GM18909 (cell line): Measurements from ENCODE around the gene ZNF138.
"Not testable (repeated sequence)": the region's sequence is repeated elsewhere in the genome, so short reads cannot be mapped to it uniquely, and the experiment has no call there.

Experiments
- ATAC-seq: cut with Tn5 transposase; IDR thresholded peaks from one replicate; pipeline ENCODE4 v1.9.1; 2021; ENCODE audit warnings: mild to moderate bottlenecking; ENCODE audit not compliant: unreplicated experiment, poor library complexity

ZNF138 gene

DNA sequence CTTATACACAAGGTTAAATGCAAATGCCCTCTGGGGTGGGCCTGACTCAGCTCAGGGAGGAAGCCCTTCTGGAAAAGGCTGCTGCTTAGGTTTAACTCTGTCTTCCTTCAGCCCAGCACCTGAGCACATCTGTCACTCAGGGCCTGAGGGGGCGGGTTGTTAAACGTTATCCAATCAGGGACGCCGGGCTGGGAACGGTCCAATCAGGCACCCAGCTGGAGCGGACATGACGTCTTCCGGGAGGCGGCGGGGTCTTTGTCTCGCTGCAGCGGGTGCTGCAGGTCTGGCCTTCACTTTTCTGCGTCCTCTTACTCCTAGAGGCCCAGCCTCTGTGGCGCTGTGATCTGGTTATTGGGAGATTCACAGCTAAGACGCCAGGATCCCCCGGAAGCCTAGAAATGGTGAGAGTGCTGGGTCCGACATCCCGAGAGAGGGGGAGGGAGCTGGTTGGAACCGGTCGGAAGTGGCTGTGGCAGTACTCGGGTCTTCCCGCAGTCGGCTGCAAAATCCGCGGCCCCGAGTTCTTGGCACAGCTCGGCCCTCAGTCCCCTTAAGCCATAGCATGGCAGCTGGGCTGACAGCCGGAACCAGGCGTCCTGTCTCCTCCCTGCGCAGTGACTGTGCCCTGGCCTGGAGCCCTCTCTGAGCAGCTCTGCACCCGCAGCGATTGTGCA, at the start of gene ZNF138:
Gene ZNF138 (plus strand): TSS at position 258 of the 674 bp plus-strand sequence. CDS start 141 bp downstream, at position 399.
- ATAC-seq = peak; percentile 100

DNA sequence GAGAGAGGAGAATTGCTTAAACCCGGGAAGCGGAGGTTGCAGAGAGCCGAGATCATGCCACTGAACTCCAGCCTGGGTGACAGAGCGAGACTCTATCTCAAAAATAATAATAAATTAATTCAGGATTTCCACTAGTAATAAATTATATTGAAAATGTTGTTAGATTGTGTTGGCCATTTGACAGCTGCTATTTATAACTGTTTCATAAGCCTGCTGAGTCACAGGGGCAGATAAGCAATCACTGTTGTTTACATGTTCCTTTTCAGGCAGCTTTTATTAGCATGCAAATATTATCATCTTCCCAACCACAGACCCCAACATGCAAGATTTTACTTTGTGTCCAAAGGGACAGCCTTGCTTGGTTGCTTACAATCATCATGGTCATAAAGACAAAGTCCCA, 49.5 kb upstream of the ZNF138 start:
- ATAC-seq = no peak

- no peak for ATAC-seq
Measured at GRCh38 chr7:64747802-64748201, 46.4 kb upstream of the ZNF138 start.

GRCh38 chr7:64753032-64753431, 41.2 kb upstream of the ZNF138 start:
- no peak for ATAC-seq

DNA sequence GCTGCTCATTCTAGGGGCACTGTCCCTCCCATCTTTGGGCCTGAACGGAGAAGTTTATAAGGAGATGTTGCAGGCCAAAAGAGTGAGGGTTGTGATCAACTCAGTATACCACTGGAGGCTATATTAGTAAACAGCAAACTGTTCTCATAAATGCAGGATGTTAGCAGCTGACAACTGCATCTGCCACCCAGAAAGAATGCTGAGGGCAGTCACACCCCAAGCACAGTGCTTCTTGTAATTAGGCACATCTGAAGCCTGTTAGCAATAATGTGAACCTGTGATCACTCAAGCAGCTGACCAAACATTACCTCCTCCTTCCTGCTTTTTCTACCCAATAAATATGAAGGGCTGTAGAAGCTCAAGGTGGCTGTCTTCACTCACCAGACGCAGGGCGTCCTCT, 38.4 kb upstream of the ZNF138 start:
- no peak for ATAC-seq

- no peak for ATAC-seq
Measured at GRCh38 chr7:64758151-64758550, 36.1 kb upstream of the ZNF138 start.

- ATAC-seq = no peak
Measured at GRCh38 chr7:64768824-64769223, 25.4 kb upstream of the ZNF138 start.

DNA sequence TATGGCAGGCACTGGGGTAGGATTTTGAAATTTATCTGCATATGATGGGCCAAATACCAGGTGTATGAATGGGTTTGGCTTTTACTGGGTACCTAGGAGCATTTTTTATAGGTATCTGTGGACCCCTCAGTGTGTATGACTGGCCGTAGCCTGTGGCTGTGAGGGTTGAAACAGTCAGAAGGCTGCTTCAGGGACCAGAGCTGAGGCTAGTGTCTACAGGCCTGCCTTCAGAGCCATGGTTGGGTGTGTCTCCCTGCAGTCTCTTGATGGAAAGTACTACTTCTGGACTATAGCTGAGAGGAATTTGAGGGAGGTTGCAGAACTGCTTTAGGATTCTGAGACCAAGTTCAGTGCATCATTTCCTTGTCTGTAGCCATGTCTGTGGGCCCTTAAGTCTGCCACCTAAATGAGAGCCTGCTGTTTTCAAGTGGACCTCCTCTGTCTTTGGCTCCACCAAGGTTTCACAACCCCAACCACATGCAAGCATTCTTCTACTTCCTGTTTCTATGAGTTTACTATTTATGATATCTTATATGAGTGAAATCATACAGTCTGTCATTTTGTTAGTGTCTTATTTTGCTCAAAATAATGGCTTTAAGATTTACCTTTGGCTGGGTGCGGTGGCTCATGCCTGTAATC, 19.9 kb upstream of the ZNF138 start:
- ATAC-seq = no peak

GRCh38 chr7:64775289-64775688, 18.9 kb upstream of the ZNF138 start:
- no peak for ATAC-seq

GRCh38 chr7:64784842-64785241, 9.4 kb upstream of the ZNF138 start:
- not testable (repeated sequence) for ATAC-seq

DNA sequence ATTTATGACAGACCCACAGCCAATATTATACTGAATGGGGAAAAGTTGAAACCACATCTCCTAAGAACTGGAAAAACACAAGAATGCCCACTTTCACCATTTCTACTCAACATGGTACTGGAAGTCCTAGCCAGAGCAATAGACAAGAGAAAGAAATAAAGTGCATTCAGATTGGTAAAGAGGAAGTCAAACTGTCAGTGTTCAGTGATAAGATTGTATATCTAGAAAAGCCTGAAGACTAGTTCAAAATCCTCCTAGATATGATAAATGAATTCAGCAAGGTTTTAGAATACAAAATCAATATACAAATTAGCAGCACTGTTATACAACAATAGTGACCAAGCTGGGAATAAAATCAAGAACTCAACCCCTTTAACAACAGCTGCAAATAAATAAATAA, 6.9 kb upstream of the ZNF138 start:
- no peak for ATAC-seq

- not testable (repeated sequence) for ATAC-seq
Measured at GRCh38 chr7:64789241-64789640, 5.0 kb upstream of the ZNF138 start.

DNA sequence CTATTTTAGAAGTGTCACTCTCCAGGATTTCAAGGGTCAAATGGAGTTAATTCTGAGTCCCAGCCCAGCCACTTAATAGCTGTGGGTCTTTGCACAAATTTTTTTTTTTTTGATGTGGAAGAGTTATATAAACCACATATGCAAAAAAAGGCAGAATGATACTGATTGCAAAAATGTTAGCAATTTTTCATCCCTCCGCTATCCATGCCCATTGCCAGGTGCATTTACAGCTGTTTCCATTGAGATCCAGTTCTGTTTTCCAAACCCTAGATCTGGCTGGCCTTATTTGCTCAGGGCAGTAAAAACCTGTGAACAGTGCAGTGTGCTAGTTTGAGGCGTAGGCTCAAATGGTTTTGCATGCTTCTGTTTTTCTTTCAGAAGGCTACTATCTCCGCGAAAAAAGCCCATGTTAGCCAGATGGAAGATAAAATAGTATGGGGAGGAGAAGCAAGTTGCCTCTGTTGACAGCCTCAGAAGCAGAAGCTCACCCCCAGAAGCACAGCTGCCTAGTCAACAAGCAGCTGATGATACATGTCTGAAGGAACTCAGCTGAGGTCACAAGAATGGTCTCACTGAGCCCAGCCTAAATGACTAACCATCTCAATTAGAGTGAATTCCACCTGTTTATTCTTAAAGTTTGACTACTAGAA, 997 bp upstream of the ZNF138 start:
- no peak for ATAC-seq

DNA sequence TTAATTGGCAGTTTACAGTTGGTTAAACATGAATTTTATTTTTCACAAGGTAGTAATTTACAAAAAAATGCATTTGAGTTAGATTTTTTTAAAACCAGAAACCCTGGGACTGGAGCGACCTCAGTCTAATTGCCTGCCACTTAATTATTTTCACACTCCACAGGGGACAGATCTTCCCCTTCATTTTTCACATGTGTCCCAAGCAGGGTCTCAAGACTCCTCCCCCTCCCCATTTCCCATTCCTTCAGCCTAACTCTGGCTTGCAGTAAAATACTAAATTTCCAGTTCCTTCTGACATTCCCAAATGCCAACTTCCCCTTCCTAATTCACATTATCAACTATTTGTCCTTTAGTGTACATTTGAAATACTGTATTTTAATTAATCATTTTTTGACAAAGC, 948 bp downstream of the ZNF138 start:
- no peak for ATAC-seq

DNA sequence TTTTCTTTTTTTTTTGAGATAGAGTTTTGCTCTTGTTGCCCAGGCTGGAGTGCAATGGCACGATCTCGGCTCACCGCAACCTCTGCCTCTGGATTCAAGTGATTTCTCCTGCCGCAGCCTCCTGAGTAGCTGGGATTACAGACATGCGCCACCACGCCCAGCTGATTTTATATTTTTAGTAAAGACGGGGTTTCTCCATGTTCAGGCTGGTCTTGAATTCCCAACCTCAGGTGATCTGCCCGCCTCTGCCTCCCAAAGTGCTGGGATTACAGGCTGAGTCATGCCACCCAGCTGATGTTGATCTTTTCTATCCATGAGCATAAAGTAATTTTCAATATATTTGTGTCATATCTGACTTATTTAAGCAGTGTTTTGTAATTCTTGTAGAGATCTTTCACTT, 4.9 kb downstream of the ZNF138 start:
- ATAC-seq = not testable (repeated sequence)

GRCh38 chr7:64802699-64803098, 8.5 kb downstream of the ZNF138 start:
- no peak for ATAC-seq

- ATAC-seq = no peak
Measured at GRCh38 chr7:64807731-64808365, 13.6 kb downstream of the ZNF138 start.

- no peak for ATAC-seq
Measured at GRCh38 chr7:64811767-64812166, 17.5 kb downstream of the ZNF138 start.

DNA sequence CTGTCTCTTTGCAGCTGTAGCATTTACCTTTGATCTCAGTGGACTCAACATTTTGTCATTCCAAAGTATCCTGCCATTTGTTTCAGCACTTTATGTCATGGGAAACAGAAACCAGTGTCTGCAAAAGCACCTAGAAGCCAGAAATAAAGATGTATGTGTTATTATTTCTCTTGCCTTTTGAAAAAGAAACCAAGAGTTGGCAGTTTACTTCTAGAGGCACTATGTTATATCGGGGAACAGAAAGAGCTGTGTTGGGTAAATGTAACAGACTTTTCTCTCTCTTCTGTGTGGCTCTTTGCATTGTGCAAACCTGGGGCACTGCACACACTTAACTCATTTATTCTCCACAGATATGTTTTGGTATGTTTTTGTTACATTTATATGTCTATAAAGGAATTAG, 36.7 kb downstream of the ZNF138 start:
- ATAC-seq = no peak

DNA sequence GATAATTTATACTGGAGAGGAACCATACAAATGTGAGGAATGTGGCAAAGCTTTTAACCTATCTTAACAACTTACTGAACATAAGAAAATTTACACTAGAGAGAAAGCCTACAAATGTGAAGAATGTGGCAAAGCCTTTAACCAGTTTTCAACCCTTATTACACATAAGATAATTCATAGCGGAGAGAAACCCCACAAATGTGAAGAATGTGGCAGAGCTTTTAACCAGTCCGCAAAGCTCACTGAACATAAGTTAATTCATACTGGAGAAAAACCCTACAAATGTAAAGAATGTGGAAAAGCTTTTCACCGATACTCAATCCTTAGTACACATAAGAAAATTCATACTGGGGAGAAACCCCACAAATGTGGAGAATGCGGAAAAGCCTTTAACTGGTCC, 37.9 kb downstream of the ZNF138 start:
- ATAC-seq = no peak

GRCh38 chr7:64834989-64835388, 40.8 kb downstream of the ZNF138 start:
- no peak for ATAC-seq
